D721Med (cell line): ENCODE data around the gene INSYN2A.

Experiments used
- DNase-seq: peaks from one replicate; pipeline ENCODE4 v3.0.0; 2011; ENCODE audit warnings: low spot score; ENCODE audit not compliant: insufficient read length
- FAIRE-seq: peaks from 2 replicates; lab custom pipeline; 2011; peaks lifted over from hg19 to GRCh38; lab: Jason Lieb, UNC
- TF ChIP-seq, protein P1 (sequence below): IDR thresholded peaks from 2 replicates; pipeline ENCODE4 v1.5.1; 2012; ENCODE audit warnings: mild to moderate bottlenecking, control low read depth; ENCODE audit not compliant: insufficient read depth; ENCODE audit errors: missing control alignments

Gene INSYN2A

GRCh38 chr10:127149501-127150081 is 46.8 kb downstream of the INSYN2A start:
- DNase-seq (no peak), FAIRE-seq (no peak)
- TF ChIP-seq, protein P1, sequence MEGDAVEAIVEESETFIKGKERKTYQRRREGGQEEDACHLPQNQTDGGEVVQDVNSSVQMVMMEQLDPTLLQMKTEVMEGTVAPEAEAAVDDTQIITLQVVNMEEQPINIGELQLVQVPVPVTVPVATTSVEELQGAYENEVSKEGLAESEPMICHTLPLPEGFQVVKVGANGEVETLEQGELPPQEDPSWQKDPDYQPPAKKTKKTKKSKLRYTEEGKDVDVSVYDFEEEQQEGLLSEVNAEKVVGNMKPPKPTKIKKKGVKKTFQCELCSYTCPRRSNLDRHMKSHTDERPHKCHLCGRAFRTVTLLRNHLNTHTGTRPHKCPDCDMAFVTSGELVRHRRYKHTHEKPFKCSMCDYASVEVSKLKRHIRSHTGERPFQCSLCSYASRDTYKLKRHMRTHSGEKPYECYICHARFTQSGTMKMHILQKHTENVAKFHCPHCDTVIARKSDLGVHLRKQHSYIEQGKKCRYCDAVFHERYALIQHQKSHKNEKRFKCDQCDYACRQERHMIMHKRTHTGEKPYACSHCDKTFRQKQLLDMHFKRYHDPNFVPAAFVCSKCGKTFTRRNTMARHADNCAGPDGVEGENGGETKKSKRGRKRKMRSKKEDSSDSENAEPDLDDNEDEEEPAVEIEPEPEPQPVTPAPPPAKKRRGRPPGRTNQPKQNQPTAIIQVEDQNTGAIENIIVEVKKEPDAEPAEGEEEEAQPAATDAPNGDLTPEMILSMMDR: no peak

GRCh38 chr10:127148933-127149220 is 47.5 kb downstream of the INSYN2A start:
- FAIRE-seq: no peak
- TF ChIP-seq, protein P1: no peak
- no peak for DNase-seq

- DNase-seq (no peak), FAIRE-seq (no peak)
- TF ChIP-seq, protein P1: no peak
These were observed 48.1 kb downstream of the INSYN2A start for GRCh38 chr10:127148066-127148932.

DNA sequence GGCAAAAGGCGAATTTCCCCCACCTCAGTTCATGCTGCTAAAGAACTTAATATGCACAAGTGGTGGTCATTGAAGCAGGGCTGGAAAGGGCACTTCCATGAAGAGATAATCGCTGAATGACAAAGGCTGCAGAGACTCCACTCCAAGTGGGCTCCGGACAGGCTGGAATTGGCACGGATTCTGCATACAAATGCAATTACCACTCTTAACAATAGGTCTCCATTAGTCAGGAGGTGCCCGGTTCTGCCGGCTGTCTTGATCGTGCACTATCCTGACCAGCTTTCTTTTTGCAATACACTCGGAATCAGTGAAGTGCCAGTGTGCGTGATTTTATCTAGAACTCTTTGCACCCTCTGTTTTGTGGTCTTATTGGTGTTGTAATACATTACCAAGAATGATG is 49.7 kb downstream of the INSYN2A start:
- FAIRE-seq (no peak), DNase-seq (no peak)
- TF ChIP-seq, protein P1: no peak
